K562 (cell line): ENCODE data around the gene RNF215. TPM values are rescaled to one million over a fixed set of nuclear protein-coding genes. Genes with fewer than 3 reads are reported as not detected.

ENCODE experiments used
- C11orf30 ChIP-seq: fragments of 450-650 bp; IDR thresholded peaks from 2 replicates; pipeline ENCODE4 v1.6.1; 2016; ENCODE audit warnings: low read depth, mild to moderate bottlenecking
- CTCF ChIP-seq, 3 experiments: IDR thresholded peaks in 2 of 3; conservative IDR thresholded peaks in 1 of 3; 2 replicates each; pipeline ENCODE4 v1.5.1; 2011 to 2012; ENCODE audit warnings: low read length in 3 of 3, mild to moderate bottlenecking in 3 of 3, control low read depth in 2 of 3, improper control_type of control experiment in 1 of 3, inconsistent platforms in 1 of 3, low read depth in 1 of 3, mixed read lengths in 1 of 3, moderate library complexity in 1 of 3; ENCODE audit not compliant: insufficient read depth in 2 of 3
- DACH1 ChIP-seq: fragments of 450-650 bp; IDR thresholded peaks from 2 replicates; pipeline ENCODE4 v1.6.1; 2018; ENCODE audit not compliant: partially characterized antibody
- DEAF1 ChIP-seq: fragments of 450-650 bp; formaldehyde crosslinking; IDR thresholded peaks from 2 replicates; pipeline ENCODE4 v1.4.0; 2020; ENCODE audit warnings: mild to moderate bottlenecking, moderate library complexity
- HNRNPLL ChIP-seq: fragments of 200-400 bp; formaldehyde crosslinking; IDR thresholded peaks from 2 replicates; pipeline ENCODE4 v1.6.1; 2017; ENCODE audit warnings: low read length, low read depth, mild to moderate bottlenecking; ENCODE audit not compliant: poor library complexity, severe bottlenecking
- KAT2B ChIP-seq: IDR thresholded peaks from one replicate; pipeline ENCODE4 v1.6.1; 2012; ENCODE audit warnings: low read depth, mild to moderate bottlenecking, control low read depth, inconsistent platforms, low read length, moderate library complexity
- PKNOX1 ChIP-seq: fragments of 450-650 bp; IDR thresholded peaks from 2 replicates; pipeline ENCODE4 v1.6.1; 2016
- POLR2AphosphoS5 ChIP-seq: IDR thresholded peaks from 2 replicates; pipeline ENCODE4 v1.6.1; 2011; ENCODE audit warnings: mild to moderate bottlenecking, low read depth, low read length, moderate library complexity; ENCODE audit not compliant: control insufficient read depth, insufficient read depth
- PRPF4 ChIP-seq: fragments of 200-400 bp; formaldehyde crosslinking; IDR thresholded peaks from one replicate; pipeline ENCODE4 v1.6.1; 2017; ENCODE audit warnings: low read length, low read depth, mild to moderate bottlenecking; ENCODE audit not compliant: insufficient read depth, poor library complexity, severe bottlenecking
- RAD21 ChIP-seq, 2 experiments: fragments of 250-450 bp in 1 of 2; fragments of 450-650 bp in 1 of 2; sonication (Bioruptor Pico) in 1 of 2; formaldehyde crosslinking in 1 of 2; IDR thresholded peaks in 1 of 2; conservative IDR thresholded peaks in 1 of 2; 2 replicates each; pipeline versions ENCODE4 v1.4.0 to v1.8.0; 2020 to 2022; ENCODE audit warnings: mild to moderate bottlenecking in 2 of 2, moderate library complexity in 1 of 2
- RNF2 ChIP-seq: sonication (generic); IDR thresholded peaks from 2 replicates; pipeline ENCODE4 v1.6.1; 2016
- RUNX1 ChIP-seq: sonication (generic); IDR thresholded peaks from 2 replicates; pipeline ENCODE4 v1.6.1; 2016; ENCODE audit warnings: antibody characterized with exemption, low read depth
- TCF15 ChIP-seq: fragments of 250-450 bp; sonication (Bioruptor Pico); IDR thresholded peaks from 2 replicates; pipeline ENCODE4 v1.8.0; 2022; ENCODE audit warnings: moderate library complexity, mild to moderate bottlenecking, inconsistent platforms
- ZNF347 ChIP-seq: fragments of 450-650 bp; formaldehyde crosslinking; IDR thresholded peaks from 2 replicates; pipeline ENCODE4 v1.4.0; 2020; ENCODE audit warnings: low read depth, mild to moderate bottlenecking, moderate library complexity
- polyA plus RNA-seq, 8 experiments: library from polyadenylated mRNA; depleted of rRNA in 4 of 8; stranded (reverse) in 5 of 8; unstranded in 3 of 8; fragments of >200 nt; fragmentation: Nextera tagmentation in 2 of 8; fragmentation: Illumina TruSeq in 1 of 8; extraction: Ambion mirVana in 2 of 8; extraction: Trizol in 1 of 8; gene quantifications; 2 replicates each; pipeline versions ENCODE4 v1.2.1 to v1.2.3, GENCODE V29; 2011 to 2014; ENCODE audit warnings: inconsistent platforms in 1 of 8, missing spikeins in 1 of 8
- total RNA-seq, 7 experiments: library from RNA; depleted of rRNA in 6 of 7; stranded (reverse); fragments of >200 nt in 6 of 7; fragmentation: Illumina TruSeq in 2 of 7; extraction: Trizol in 2 of 7; gene quantifications; 2 replicates each; pipeline versions ENCODE4 v1.2.1 to v1.2.3, GENCODE V29; 2011 to 2021; ENCODE audit warnings: low replicate concordance in 1 of 7

Gene RNF215
- total and polyA plus RNA-seq, 9 of the 15 experiments (the other 6 are each of a cell fraction or from before 2014, with no cell fraction given): 0.08 to 9.8 (median 2.7) TPM

GRCh38 chr22:30423959-30424533 is 36.8 kb upstream of the RNF215 start (continued):
- peak; percentile 49 for TF ChIP-seq PKNOX1
- TF ChIP-seq DACH1: peak; percentile 93
- no peak for TF ChIP-seq TCF15 (CRISPR knock-in tag)
- no peak for TF ChIP-seq ZNF347
- no peak for TF ChIP-seq PRPF4
- peak; percentile 18; the same call in 1 of the 2 replicates for TF ChIP-seq RNF2
- no peak for TF ChIP-seq C11orf30
- peak; percentile 42; the same call in 1 of the 2 replicates for TF ChIP-seq POLR2AphosphoS5
- no peak for TF ChIP-seq RAD21 (CRISPR knock-in tag; conservative IDR thresholded peaks at IDR 0.05 in 1 of 2, IDR thresholded peaks at IDR 0.05 in 1 of 2)
- no peak for TF ChIP-seq DEAF1 (CRISPR knock-in tag)
- peak; percentile 98 for TF ChIP-seq HNRNPLL
- 0 out of 2 replicates have a peak, but pooled peaks have one; percentile 56 for TF ChIP-seq RUNX1
- TF ChIP-seq KAT2B: no peak
- 0 out of 6 replicates have a peak, but pooled peaks of 1 of the 3 experiments have one; percentile 6 for TF ChIP-seq CTCF (IDR thresholded peaks at IDR 0.05 in 2 of 3, conservative IDR thresholded peaks at IDR 0.05 in 1 of 3; ENCODE audit: insufficient read depth in 2 of 3, low read depth in 1 of 3, low read length in 3 of 3)
